ENCODE measurements around the gene GRID1.

- no peak for TF ChIP-seq SUZ12 (IDR thresholded peaks at IDR 0.05; ENCODE audit: extremely low read depth, insufficient read depth, insufficient read length)
- TF ChIP-seq ZNF274 (IDR thresholded peaks at IDR 0.05; ENCODE audit: low read depth, low read length), result no peak
Measured at GRCh38 chr10:86258941-86259340, 107.7 kb downstream of the GRID1 start.
